ENCODE measurements around the gene VAPA.

Gene VAPA

DNA sequence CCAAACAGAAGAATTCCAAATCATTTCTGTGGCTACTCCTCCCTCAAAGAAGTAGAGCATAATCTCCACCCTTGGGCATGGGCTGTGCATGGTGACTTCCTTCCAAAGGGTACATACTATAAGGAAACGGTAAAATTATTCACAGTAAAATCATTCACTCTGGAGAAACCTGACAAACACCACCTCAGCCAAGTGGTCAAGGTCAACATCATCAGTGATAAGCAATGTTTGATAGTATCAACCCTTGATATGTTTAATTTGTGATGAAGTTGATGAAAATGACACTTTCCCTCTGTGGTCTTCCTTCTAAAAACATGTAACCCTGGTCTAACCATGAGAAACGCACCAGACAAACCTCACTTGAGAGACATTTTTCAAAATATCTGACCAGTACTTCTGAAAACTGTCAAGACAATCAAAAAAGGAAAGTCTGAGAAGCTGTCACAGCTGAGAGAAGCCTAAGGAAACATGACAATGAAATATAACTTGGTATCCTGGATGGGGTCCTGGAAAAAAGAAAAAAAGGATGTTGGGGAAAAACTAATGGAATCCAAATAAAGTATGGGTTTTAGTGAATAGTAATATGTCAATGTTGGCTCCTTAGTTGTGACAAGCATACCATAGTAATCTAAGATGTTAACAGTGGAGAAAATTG is 37.5 kb upstream of the VAPA start:
- no peaks in the 10 kb centered on the region for H3K36me3 ChIP-seq (ENCODE audit: insufficient read depth, low read length)
- H3K27me3 ChIP-seq (ENCODE audit: control insufficient read depth, insufficient read depth, low read length), result no peaks in the 10 kb centered on the region
- H3K9me3 ChIP-seq (replicated peaks; ENCODE audit: low read length), result no peaks in the 10 kb centered on the region
- peak overlapping the region; percentile 72 for H3K9ac ChIP-seq (ENCODE audit: low read depth, low read length)
- H3K4me2 ChIP-seq (ENCODE audit: low read length), result peak overlapping the region; percentile 78
- H3K4me3 ChIP-seq (ENCODE audit: low read length), result no peak overlapping the region
- H3K4me1 ChIP-seq (ENCODE audit: control insufficient read depth, insufficient read depth, low read length), result peaks cover 18% of the 10 kb centered on the region

DNA sequence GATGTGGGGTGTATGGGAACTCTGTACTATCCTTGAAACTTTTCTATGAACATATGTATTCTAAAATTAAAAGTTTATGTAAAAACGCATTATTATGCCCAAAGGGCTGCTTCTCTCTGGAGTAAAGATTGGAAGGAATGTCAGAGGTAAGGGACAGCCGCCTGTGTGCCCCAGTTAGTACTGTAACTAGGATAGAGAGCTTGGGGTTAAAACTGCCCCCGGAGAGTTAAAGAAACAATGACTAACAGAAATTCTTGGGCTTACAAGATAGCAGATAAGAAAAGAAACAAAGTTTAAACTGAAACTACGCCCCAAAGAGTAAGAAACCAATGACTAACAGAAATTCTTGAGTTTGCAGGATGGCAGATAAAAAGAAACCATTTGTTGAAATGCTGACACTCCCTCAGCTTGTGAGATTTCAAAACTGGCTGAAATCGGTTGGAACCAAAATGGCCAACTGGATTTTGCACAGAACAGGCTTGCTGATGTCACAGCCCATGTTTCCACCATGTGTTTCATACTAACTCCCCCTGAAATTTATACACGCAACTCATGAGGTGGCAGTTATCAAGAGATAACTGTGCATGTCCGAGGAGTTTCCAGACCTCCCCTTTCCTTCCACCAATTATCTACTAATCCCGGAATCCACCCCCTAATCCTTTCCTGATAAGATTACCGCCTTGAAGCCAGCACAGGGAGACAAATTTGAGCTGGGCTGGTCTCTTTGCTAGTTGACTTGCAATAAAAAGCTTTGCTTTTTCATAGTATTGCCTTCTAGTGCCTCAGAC is 36.8 kb upstream of the VAPA start:
- H3K4me3 ChIP-seq (ENCODE audit: low read length), result peak overlapping the region; percentile 50
- H3K27me3 ChIP-seq (ENCODE audit: control insufficient read depth, insufficient read depth, low read length), result no peaks in the 10 kb centered on the region
- no peaks in the 10 kb centered on the region for H3K9me3 ChIP-seq (replicated peaks; ENCODE audit: low read length)
- peaks cover 18% of the 10 kb centered on the region for H3K4me1 ChIP-seq (ENCODE audit: control insufficient read depth, insufficient read depth, low read length)
- peak overlapping the region; percentile 72 for H3K9ac ChIP-seq (ENCODE audit: low read depth, low read length)
- H3K4me2 ChIP-seq (ENCODE audit: low read length), result peak overlapping the region; percentile 78
- H3K36me3 ChIP-seq (ENCODE audit: insufficient read depth, low read length), result no peaks in the 10 kb centered on the region

- no peaks in the 10 kb centered on the region for H3K36me3 ChIP-seq (ENCODE audit: insufficient read depth, low read length)
- no peaks in the 10 kb centered on the region for H3K9me3 ChIP-seq (replicated peaks; ENCODE audit: low read length)
- H3K4me3 ChIP-seq (ENCODE audit: low read length), result peak overlapping the region; percentile 50
- H3K4me1 ChIP-seq (ENCODE audit: control insufficient read depth, insufficient read depth, low read length), result peaks cover 18% of the 10 kb centered on the region
- peak overlapping the region; percentile 72 for H3K9ac ChIP-seq (ENCODE audit: low read depth, low read length)
- H3K4me2 ChIP-seq (ENCODE audit: low read length), result peak overlapping the region; percentile 78
- H3K27me3 ChIP-seq (ENCODE audit: control insufficient read depth, insufficient read depth, low read length), result no peaks in the 10 kb centered on the region
Measured at GRCh38 chr18:9877655-9878014, 36.2 kb upstream of the VAPA start.

DNA sequence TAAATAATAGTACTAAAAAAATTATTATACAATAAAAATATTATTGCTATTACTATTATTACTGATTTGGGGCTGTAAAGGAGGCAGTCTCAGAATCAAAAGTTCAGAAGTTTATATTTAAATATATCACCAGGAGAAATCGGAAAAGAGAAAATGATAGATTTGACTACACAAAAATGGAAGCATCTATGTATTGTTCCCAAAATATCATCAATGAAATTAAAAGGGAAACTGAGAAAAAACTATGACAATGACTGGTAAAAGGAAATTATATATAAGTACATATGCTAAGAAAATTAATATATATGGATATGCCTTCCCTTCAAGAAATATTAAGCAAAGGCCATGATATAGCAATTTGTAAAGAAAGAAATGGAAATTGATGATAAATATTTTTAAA is 35.7 kb upstream of the VAPA start:
- no peaks in the 10 kb centered on the region for H3K27me3 ChIP-seq (ENCODE audit: control insufficient read depth, insufficient read depth, low read length)
- H3K4me1 ChIP-seq (ENCODE audit: control insufficient read depth, insufficient read depth, low read length), result peaks cover 18% of the 10 kb centered on the region
- H3K4me3 ChIP-seq (ENCODE audit: low read length), result no peak overlapping the region
- H3K4me2 ChIP-seq (ENCODE audit: low read length), result no peak overlapping the region
- no peaks in the 10 kb centered on the region for H3K9me3 ChIP-seq (replicated peaks; ENCODE audit: low read length)
- H3K36me3 ChIP-seq (ENCODE audit: insufficient read depth, low read length), result no peaks in the 10 kb centered on the region
- H3K9ac ChIP-seq (ENCODE audit: low read depth, low read length), result no peak overlapping the region

DNA sequence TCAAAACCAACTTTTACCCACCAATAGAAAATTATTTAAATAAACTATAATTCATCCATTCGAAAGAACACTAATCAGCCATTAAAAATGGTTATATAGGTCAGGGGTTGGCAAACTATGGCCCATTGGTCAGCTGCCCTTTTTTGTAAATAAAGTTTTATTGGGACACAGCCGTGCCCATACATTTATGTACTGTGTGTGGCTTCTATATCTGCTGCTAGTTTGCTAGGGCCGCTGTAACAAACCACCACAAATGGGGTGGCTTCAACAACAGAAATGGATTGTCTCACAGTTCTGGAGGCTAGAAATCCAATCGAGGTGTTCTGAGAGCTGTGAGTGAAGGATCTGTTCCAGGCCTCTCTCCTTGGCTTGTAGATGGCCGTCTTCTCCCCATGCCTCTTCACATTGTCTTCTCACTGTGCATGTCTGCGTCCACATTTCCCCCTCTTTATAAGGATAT is 35.0 kb upstream of the VAPA start:
- Histone ChIP-seq H3K27me3 (ENCODE audit: control insufficient read depth, insufficient read depth, low read length) (no peaks in the 10 kb centered on the region), H3K4me3 (ENCODE audit: low read length) (no peak overlapping the region), H3K4me1 (ENCODE audit: control insufficient read depth, insufficient read depth, low read length) (peaks cover 18% of the 10 kb centered on the region), H3K9me3 (replicated peaks; ENCODE audit: low read length) (no peaks in the 10 kb centered on the region), H3K9ac (ENCODE audit: low read depth, low read length) (no peak overlapping the region), H3K4me2 (ENCODE audit: low read length) (no peak overlapping the region), H3K36me3 (ENCODE audit: insufficient read depth, low read length) (no peaks in the 10 kb centered on the region)

DNA sequence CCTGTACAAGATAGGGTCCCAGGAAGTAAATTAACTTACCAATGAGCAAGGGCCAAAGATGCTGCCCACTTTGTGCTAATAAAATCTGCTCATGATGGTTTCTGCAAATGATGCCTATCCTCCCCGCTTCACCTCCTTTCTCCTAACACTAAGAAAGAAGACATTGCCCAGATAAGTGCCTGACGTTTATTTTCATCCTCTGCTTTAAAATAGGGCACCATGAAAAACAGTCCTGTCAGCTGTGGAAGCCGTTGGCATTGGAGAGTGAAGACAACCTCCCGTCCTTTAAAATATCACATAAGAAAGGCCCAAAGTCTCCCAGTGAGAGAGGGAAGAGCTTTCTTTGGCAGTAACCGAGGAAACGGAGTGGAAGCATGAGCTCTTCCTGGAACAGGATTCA is 29.7 kb upstream of the VAPA start:
- no peak overlapping the region for H3K4me3 ChIP-seq (ENCODE audit: low read length)
- H3K36me3 ChIP-seq (ENCODE audit: insufficient read depth, low read length), result no peaks in the 10 kb centered on the region
- no peak overlapping the region for H3K4me2 ChIP-seq (ENCODE audit: low read length)
- no peak overlapping the region for H3K9ac ChIP-seq (ENCODE audit: low read depth, low read length)
- H3K27me3 ChIP-seq (ENCODE audit: control insufficient read depth, insufficient read depth, low read length), result no peaks in the 10 kb centered on the region
- H3K9me3 ChIP-seq (replicated peaks; ENCODE audit: low read length), result no peaks in the 10 kb centered on the region
- H3K4me1 ChIP-seq (ENCODE audit: control insufficient read depth, insufficient read depth, low read length), result peaks cover 9% of the 10 kb centered on the region

GRCh38 chr18:9884532-9885140 is 29.2 kb upstream of the VAPA start:
- no peaks in the 10 kb centered on the region for H3K9me3 ChIP-seq (replicated peaks; ENCODE audit: low read length)
- no peak overlapping the region for H3K4me2 ChIP-seq (ENCODE audit: low read length)
- peaks cover 9% of the 10 kb centered on the region for H3K4me1 ChIP-seq (ENCODE audit: control insufficient read depth, insufficient read depth, low read length)
- no peak overlapping the region for H3K4me3 ChIP-seq (ENCODE audit: low read length)
- no peaks in the 10 kb centered on the region for H3K27me3 ChIP-seq (ENCODE audit: control insufficient read depth, insufficient read depth, low read length)
- H3K9ac ChIP-seq (ENCODE audit: low read depth, low read length), result no peak overlapping the region
- no peaks in the 10 kb centered on the region for H3K36me3 ChIP-seq (ENCODE audit: insufficient read depth, low read length)

DNA sequence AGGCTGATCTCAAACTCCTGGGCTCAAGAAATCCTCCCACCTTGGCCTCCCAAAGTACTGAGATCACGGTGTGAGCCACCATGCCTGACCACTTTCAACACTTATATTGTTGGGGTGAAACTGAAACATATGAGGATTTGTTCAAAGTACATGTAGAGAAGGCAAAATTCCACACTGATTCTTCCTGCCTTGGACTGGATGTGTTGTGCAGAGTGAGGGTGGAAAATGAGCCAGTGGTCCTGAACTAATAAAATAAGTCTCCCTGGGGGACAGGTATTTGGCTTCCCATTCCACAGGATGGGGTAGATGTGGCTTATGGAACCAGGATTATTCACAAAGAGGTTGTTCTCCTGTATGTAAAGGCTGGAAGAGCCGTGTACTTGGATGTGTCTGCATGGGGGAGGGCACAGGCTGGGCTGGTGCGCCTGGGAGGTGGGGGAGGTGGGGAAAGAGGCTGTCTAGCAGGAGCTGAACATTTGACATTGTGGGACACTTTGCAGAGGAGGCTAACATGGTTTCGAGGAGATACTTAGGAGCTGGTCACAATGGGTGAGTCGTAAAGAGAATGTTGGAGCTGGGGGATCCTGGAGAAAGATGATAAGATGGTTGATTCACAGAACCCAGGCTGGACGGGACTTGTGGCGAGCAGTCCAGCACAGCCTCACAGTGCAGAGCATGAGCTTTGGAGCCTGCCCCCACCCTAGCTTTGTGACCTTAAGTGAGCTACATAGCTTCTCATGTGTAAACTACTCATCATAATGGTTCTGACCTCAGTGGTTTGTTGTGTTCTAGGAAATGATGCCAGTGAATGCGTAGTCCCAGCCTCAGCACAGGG is 28.4 kb upstream of the VAPA start, which contains the start of gene TXNDC2:
TXNDC2 (plus strand) TSS at position 804 of the 835 bp plus-strand sequence. CDS start 708 bp downstream, outside the sequence.
- peaks cover 9% of the 10 kb centered on the region for H3K4me1 ChIP-seq (ENCODE audit: control insufficient read depth, insufficient read depth, low read length)
- no peak within 1 kb of the TSS for H3K4me3 ChIP-seq (ENCODE audit: low read length)
- no peak within 1 kb of the TSS for H3K9ac ChIP-seq (ENCODE audit: low read depth, low read length)
- H3K36me3 ChIP-seq (ENCODE audit: insufficient read depth, low read length), result no peaks in the 10 kb centered on the region
- no peaks in the 10 kb centered on the region for H3K27me3 ChIP-seq (ENCODE audit: control insufficient read depth, insufficient read depth, low read length)
- no peak within 1 kb of the TSS for H3K4me2 ChIP-seq (ENCODE audit: low read length)
- no peaks in the 10 kb centered on the region for H3K9me3 ChIP-seq (replicated peaks; ENCODE audit: low read length)

DNA sequence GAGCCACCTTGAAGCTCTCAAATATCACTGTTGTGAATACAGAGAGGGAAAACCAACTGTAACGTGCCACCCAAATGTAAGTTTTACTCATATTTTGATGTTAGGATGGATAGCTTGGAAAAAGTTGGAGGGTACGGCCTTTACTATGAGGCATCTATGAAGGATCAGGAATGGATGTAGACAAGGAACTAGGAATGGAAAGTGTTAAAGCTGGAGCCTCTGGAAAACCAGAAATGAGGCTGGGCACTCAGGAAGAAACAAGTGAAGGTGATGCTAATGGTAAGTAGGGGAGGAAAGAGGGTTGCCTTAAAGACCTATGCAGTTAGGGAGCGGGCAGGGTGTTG is 27.8 kb upstream of the VAPA start:
- H3K27me3 ChIP-seq (ENCODE audit: control insufficient read depth, insufficient read depth, low read length), result no peaks in the 10 kb centered on the region
- no peak overlapping the region for H3K9ac ChIP-seq (ENCODE audit: low read depth, low read length)
- no peak overlapping the region for H3K4me3 ChIP-seq (ENCODE audit: low read length)
- H3K36me3 ChIP-seq (ENCODE audit: insufficient read depth, low read length), result no peaks in the 10 kb centered on the region
- no peaks in the 10 kb centered on the region for H3K9me3 ChIP-seq (replicated peaks; ENCODE audit: low read length)
- peaks cover 10% of the 10 kb centered on the region for H3K4me1 ChIP-seq (ENCODE audit: control insufficient read depth, insufficient read depth, low read length)
- H3K4me2 ChIP-seq (ENCODE audit: low read length), result no peak overlapping the region

- Histone ChIP-seq H3K9me3 (replicated peaks; ENCODE audit: low read length) (no peaks in the 10 kb centered on the region), H3K4me1 (ENCODE audit: control insufficient read depth, insufficient read depth, low read length) (peaks cover 19% of the 10 kb centered on the region), H3K4me3 (ENCODE audit: low read length) (no peak overlapping the region), H3K27me3 (ENCODE audit: control insufficient read depth, insufficient read depth, low read length) (no peaks in the 10 kb centered on the region), H3K4me2 (ENCODE audit: low read length) (no peak overlapping the region), H3K36me3 (ENCODE audit: insufficient read depth, low read length) (no peaks in the 10 kb centered on the region), H3K9ac (ENCODE audit: low read depth, low read length) (no peak overlapping the region)
Measured at GRCh38 chr18:9887992-9888391, 25.8 kb upstream of the VAPA start.

- Histone ChIP-seq H3K9me3 (replicated peaks; ENCODE audit: low read length) (no peaks in the 10 kb centered on the region), H3K36me3 (ENCODE audit: insufficient read depth, low read length) (no peaks in the 10 kb centered on the region), H3K4me3 (ENCODE audit: low read length) (no peak overlapping the region), H3K27me3 (ENCODE audit: control insufficient read depth, insufficient read depth, low read length) (no peaks in the 10 kb centered on the region), H3K4me1 (ENCODE audit: control insufficient read depth, insufficient read depth, low read length) (peaks cover 18% of the 10 kb centered on the region), H3K4me2 (ENCODE audit: low read length) (no peak overlapping the region), H3K9ac (ENCODE audit: low read depth, low read length) (no peak overlapping the region)
Measured at GRCh38 chr18:9890196-9890595, 23.6 kb upstream of the VAPA start.

All from skeletal muscle satellite cell (primary cell).